TTC549 (cell line): ENCODE measurements around the gene GNG12.

ENCODE experiments used
- FAIRE-seq: peaks from 2 replicates; lab custom pipeline; 2012; peaks lifted over from hg19 to GRCh38; lab: Jason Lieb, UNC

The GNG12 gene

GRCh38 chr1:67752306-67752705 is 81.0 kb downstream of the GNG12 start:
- no peak for FAIRE-seq

GRCh38 chr1:67750691-67751054 is 82.6 kb downstream of the GNG12 start:
- FAIRE-seq, result no peak

GRCh38 chr1:67749844-67750690 is 83.2 kb downstream of the GNG12 start:
- no peak for FAIRE-seq

- no peak for FAIRE-seq
Observed at GRCh38 chr1:67749263-67749843, 83.9 kb downstream of the GNG12 start.

- FAIRE-seq, result no peak
Observed at GRCh38 chr1:67748630-67749029, 84.6 kb downstream of the GNG12 start.

- no peak for FAIRE-seq
Observed at GRCh38 chr1:67747671-67748546, 85.4 kb downstream of the GNG12 start.

- FAIRE-seq, result no peak
Observed at GRCh38 chr1:67745875-67746698, 87.2 kb downstream of the GNG12 start.

GRCh38 chr1:67743072-67743725 is 90.1 kb downstream of the GNG12 start:
- FAIRE-seq, result no peak

GRCh38 chr1:67741736-67742135 is 91.5 kb downstream of the GNG12 start:
- FAIRE-seq, result no peak

- no peak for FAIRE-seq
Observed at GRCh38 chr1:67741121-67741520, 92.1 kb downstream of the GNG12 start.

GRCh38 chr1:67740543-67740942 is 92.7 kb downstream of the GNG12 start:
- no peak for FAIRE-seq

GRCh38 chr1:67739361-67739760 is 93.9 kb downstream of the GNG12 start:
- FAIRE-seq, result no peak

GRCh38 chr1:67738401-67738800 is 94.9 kb downstream of the GNG12 start:
- FAIRE-seq, result no peak

GRCh38 chr1:67737875-67738274 is 95.4 kb downstream of the GNG12 start:
- no peak for FAIRE-seq

GRCh38 chr1:67736750-67737149 is 96.5 kb downstream of the GNG12 start:
- FAIRE-seq, result no peak

GRCh38 chr1:67735806-67736627 is 97.2 kb downstream of the GNG12 start:
- FAIRE-seq, result no peak

- no peak for FAIRE-seq
Observed at GRCh38 chr1:67735206-67735605, 98.1 kb downstream of the GNG12 start.

GRCh38 chr1:67734323-67734690 is 99.0 kb downstream of the GNG12 start:
- no peak for FAIRE-seq

GRCh38 chr1:67733681-67734322 is 99.5 kb downstream of the GNG12 start:
- no peak for FAIRE-seq

GRCh38 chr1:67732750-67733151 is 100.5 kb downstream of the GNG12 start:
- FAIRE-seq, result no peak
